Left forelimb (tissue), 1 donor: Measurements from ENCODE around the gene SOX6.

Experiments
- DNase-seq: peaks from one replicate; pipeline ENCODE4 v3.0.0-alpha.2; 2018; ENCODE audit warnings: low spot score

SOX6 gene

DNA sequence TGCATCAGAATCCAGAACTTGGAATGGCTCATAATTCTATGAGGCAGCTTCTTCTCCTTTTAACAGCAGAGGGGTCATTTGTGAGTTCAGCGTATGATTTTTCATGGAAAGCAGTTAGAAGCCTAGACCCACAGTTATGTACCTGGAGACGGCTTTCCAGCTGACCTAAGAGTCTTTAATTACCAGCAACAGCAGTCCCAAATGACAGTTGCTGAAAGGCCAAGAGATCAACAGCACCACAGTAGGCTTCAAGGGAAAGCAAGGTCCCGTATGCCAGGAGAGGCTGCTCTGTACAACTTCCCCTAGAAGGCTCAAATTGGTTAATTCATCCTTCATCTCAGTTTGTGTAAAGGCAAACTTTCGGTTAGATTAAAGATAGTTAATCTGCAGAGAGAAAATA is 363.0 kb downstream of the SOX6 start:
- DNase-seq: no peak

DNA sequence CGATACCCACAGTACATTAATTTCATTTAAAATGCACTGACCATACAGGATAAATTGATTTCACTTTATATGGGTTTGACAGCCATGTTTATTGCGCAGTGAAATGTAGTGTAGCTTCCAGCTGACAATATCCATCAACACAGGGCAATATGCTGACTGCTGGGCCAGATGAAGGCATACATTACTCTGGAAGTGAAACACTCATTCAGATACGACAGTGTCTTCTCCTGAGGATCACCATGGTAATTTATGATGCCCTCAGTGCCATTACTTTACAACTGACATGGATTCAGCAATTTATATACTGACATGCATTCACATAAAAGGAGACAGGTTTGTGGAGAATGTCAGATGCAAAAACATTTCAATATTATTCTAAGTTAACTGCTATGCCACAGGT is 365.1 kb downstream of the SOX6 start:
- no peak for DNase-seq

DNA sequence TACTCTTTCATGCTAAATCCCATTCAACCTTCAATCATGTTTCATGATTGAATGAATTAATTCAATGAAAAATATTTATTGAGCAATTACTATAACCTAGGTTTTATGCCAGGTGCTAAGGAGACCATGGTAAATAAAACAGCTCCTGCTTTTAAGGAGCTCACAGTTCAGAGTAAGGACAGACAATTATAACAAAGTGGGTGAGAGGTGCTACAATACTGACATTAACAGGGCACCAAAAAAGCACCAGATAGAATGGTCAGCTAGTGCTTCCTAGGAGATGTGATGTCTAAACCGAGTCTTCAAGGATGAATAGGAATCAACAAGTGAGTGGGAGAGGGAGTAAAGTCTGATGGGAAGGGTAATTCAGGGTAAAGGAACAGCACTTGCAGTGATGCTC is 366.7 kb downstream of the SOX6 start:
- DNase-seq: no peak

DNA sequence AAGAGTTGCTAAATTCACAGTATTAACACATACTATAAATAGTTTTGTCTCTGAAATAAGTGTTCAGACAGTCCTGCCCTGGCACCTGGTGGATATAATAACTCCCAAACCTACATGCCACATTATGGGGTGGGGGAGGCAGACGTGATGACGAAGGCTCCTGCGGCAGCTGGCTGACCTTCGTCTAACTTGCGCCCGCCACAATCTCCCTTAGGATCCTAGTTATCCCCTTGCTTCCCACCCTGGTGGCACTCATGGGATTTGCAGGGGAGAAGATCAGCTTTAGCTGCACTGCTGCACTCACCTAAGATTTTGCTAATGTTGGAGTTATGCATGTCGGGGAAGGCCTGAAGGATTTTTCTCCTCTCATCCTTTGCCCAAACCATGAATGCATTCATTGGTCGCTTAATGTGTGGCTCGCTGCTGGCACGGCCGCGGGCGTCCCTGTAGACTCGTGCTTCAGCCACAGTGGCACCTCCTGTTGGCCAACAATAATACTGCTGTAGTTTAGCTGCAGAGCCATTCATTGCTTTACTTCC is 367.6 kb downstream of the SOX6 start:
- no peak for DNase-seq

GRCh38 chr11:15988016-15988550 is 368.3 kb downstream of the SOX6 start:
- no peak for DNase-seq

DNA sequence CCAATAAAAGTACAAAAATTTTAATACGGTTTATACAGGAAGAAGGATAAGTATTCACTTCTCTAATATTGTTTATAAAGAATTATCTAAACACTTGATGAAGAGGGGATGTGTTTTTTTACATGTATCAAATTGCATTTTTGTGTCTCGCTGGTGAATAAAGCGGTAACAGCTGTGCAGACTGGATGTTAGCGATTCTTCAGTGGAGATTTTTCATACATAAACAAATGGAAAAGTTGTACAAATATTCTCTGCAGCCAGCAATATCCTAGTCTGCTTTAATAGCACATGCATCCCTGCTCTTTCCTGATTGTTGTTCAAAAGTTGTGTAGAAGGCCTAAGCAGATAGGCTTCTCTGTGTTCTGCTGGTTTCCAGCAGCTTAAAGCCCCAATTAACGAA is 369.3 kb downstream of the SOX6 start:
- no peak for DNase-seq

DNA sequence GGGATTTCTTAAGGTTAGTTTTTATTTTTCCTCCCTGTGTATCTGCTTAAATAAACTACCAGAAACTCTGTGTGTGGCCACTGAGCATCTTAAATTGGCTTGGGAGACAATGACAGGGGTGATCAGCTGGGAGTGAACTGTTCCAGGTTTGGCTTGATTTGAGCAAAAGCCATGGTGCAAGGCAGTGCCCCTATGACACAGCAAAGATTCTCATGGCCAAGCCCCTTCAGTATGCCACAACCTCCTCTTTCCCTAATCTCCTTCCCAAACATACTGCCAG is 370.5 kb downstream of the SOX6 start:
- DNase-seq: no peak

GRCh38 chr11:15985127-15985859 is 371.1 kb downstream of the SOX6 start:
- DNase-seq: no peak

- no peak for DNase-seq
Observed at GRCh38 chr11:15981292-15981691, 375.1 kb downstream of the SOX6 start.

GRCh38 chr11:15977116-15977515 is 379.2 kb downstream of the SOX6 start:
- no peak for DNase-seq

DNA sequence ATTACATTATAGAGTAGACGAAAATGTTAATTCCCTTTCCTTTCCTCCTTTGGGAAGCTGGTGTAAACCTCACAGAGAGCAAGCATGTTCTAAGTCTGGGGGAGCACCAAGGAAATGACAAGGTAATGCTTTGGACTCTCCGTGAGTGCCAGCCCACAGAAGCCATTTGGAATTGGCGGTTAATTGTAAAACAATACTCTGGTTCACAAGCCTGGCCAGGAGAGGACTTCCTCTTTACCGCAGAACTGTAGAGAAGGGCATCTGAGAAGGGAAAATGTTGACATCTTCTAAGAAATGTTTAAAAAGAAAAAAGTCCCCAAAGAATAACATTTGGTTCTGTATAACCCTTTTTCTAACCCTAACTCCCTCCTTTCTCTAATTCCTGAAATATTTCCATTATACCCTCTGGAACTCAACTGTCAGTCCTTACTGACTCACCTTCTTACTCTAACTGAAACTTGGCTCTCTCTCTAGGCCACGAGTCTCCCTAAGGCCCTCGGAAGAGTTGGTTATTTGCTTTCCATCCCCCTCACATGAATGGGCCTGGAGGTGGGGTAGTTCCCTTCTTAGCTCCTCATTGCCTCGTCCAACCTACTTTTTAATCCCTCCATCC is 379.8 kb downstream of the SOX6 start:
- no peak for DNase-seq

DNA sequence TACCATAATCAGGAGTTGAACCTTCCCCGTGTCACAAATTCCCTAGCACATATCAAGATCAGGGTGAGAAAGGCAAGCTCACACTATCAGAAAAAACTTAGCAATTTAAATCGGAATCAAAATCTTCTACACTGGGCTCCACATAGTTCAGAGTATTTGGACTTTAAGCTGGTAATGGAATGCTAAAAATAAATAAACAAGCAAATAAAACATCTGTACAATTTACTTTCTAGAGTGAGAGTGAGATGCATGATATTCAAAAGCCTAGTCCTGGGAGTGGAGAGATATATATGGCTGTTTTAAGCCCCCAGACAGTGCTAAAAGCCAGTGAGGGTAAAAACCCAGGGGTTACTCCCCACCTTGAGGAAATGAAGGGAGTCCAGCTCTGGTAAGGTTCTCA is 380.6 kb downstream of the SOX6 start:
- no peak for DNase-seq

DNA sequence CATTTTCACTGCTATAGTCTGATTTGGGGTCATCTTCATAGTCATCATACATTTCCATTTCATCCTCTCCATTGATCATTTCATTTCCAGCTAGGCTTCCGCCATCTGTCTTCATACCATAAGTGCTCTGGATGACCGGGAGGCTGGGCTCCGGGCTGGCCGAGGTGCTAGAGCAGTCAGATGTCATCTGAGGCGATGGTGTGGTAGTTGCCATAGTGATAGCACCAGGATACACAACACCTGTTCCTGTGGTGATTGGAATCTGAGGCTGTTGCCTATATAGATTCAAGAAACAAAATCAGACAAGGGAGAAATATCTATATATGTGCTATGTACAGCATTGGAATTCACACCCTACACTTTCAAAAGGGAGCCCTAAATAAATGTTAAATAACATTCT is 383.5 kb downstream of the SOX6 start:
- DNase-seq: no peak

DNA sequence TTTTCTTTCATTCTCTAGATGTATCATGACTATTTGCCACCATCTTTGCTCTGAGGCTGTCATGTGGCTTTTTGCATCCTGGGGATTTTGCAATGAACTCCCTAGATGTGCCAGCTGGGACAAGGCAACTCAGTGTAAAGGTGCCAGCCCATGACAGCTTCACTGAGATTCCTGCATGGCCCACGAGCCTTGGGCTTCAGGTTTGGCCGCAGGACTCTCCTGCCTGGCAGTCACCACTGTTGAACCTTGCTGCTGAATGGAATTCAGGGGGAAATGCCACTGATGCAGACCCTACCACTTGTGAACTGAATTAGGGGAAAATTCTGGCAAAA is 385.2 kb downstream of the SOX6 start:
- no peak for DNase-seq

DNA sequence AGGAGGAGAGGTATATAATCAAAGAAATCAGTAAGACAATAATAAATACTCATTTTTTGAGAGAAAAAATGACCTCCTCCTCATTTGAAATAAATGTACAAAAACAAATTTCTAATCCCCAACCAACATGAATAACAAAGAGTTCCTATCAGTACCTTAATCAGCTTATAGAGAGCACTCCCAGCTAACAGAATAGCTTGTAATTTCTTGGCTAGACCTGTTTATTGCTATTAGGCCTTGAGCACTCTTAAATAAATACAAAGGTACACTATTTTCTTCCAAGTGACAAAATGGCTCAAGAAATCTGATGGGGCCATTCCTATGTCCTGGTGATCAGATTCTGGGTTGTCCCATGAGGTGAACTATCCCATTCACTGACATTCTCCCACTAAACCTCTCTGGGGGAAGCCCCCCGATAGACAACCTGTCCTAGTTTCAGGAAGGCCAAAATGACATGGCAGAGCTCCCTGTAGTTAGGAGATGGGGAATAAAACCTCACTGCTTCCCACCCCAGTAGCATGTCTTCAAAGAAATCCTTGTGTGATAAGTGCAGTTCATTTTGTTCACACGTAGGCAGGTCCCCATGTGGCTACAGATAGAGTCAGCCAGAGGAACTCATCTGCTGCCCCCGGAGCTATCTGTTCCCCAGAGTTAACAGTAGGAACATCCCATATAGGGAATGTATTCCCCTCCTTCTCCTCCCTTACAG is 385.7 kb downstream of the SOX6 start:
- no peak for DNase-seq

GRCh38 chr11:15969701-15970329 is 386.5 kb downstream of the SOX6 start:
- no peak for DNase-seq

- no peak for DNase-seq
Observed at GRCh38 chr11:15969281-15969680, 387.1 kb downstream of the SOX6 start.

DNA sequence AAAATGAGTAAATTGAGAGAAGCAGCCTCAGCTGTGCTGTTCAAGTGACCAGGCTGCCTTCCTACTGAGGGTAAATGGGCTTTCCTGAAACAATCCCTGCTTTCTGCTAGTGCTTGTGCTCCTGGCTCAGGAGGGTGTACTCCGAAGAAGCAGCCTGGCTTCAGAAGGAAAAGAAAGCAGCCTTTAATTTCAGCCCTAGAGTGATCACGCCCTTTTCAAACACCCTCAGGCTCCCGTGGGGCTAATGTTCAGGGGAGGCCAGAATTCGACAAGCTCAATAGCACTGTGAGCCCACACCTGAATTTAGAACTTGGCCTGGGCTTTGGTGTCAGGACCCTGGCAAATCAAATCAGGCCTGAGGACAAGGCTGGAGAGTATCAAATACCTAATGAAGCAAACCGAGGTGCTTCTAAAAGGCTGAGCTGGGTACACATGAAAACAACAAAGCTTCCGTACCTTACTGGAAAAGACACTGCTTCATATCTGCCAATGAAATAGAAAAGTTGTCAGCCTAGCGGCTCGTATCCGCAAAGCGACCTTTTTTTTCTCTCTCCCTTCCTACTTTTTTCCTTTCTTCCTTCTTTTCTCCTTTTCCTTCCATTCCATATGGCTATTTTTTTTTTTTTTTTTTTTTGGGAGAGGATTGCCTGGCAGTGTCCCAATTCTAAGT is 387.8 kb downstream of the SOX6 start:
- DNase-seq: no peak

- DNase-seq: no peak
Observed at GRCh38 chr11:15967966-15968365, 388.4 kb downstream of the SOX6 start.

- DNase-seq: no peak
Observed at GRCh38 chr11:15967166-15967565, 389.2 kb downstream of the SOX6 start.

GRCh38 chr11:15965562-15966250 is 390.6 kb downstream of the SOX6 start:
- DNase-seq: no peak

DNA sequence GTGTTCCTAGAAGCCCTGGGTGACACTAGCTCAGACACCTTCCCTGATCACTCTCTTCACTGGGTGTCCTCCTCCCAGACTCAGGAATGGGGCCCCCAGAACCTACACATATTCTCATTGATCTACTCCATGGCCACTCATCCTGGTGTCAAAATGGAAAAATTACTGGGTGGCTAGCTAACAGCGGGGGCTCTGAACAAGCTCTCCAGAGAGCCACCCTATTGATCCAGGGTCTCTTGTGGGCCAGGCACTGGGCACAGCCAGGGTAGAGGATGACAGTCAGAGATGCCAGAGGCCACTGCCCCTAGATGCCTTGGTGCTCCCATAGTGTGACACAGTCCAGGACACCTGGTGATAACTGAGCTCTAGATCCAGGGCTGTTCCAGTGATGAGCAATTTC is 393.1 kb downstream of the SOX6 start:
- DNase-seq: no peak
